ENCODE measurements around the gene SLC25A13.

The SLC25A13 gene

DNA sequence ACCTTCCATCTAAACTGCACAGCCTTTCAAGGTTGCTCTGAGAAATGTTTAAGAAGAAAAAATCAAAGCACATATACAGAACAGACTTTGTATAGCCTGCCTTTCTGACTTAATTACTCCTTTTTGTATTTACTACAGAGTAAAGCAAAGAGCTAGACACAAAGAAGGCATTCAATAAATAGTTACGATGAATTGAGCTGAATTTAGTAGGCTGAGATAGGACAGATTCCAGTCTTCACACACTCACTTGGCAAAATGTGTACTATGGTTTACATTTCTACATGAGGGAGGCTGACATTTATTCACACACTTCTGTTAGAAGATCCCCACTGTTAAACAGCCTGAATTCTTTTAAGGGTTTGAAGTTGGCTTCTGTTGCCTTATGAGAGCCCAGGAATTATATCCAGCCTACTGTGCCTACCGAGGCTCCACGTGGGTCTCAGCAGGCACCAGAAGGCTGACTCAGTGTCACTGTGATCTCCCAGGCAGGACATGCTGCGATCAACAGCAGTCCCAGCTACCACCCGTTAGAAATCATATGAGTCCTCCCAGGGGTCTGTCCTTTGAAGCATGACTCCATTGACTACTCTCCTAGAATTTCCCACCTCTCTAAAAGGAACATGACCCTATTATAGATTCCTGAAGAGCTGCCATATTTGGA lies 24.5 kb upstream of the SLC25A13 start:
- TF ChIP-seq, protein P1, sequence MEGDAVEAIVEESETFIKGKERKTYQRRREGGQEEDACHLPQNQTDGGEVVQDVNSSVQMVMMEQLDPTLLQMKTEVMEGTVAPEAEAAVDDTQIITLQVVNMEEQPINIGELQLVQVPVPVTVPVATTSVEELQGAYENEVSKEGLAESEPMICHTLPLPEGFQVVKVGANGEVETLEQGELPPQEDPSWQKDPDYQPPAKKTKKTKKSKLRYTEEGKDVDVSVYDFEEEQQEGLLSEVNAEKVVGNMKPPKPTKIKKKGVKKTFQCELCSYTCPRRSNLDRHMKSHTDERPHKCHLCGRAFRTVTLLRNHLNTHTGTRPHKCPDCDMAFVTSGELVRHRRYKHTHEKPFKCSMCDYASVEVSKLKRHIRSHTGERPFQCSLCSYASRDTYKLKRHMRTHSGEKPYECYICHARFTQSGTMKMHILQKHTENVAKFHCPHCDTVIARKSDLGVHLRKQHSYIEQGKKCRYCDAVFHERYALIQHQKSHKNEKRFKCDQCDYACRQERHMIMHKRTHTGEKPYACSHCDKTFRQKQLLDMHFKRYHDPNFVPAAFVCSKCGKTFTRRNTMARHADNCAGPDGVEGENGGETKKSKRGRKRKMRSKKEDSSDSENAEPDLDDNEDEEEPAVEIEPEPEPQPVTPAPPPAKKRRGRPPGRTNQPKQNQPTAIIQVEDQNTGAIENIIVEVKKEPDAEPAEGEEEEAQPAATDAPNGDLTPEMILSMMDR (IDR thresholded peaks at IDR 0.05) = no peak

DNA sequence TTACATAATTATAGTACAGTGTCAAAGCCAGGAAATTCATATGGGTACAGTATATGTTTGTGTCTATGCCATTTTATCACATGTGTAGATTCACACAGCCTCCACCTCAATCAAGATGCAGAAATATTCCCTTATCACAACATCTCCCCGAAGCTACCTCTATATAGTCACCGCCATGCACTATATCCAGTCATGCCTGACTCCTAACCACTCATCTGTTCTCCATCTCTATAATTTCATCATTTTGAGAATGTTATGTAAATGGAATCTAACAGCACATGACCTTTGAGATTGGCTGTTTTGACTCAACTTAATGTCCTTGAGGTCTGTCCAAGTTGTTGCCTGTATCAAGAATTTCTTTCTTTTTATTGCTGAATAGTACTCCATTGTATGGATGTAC lies 22.3 kb upstream of the SLC25A13 start:
- TF ChIP-seq, protein P1 (IDR thresholded peaks at IDR 0.05) = no peak

DNA sequence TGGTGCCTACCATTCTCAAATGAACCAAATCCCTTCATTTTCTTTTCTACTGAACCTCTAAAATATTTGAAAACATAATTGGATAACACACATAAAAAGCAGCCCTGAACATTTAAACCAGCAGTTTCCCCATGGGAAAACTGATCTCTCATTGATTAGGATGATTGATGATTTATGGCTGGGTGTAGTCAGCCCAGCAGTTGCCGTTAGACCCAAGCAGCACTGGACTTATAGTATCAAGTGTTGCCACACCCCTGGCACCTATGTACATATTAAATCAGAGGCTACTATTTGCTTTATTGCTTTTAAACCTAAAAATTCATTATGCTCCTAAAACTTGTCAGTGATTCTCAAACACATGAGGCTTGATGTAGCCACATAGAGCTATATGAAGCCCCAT lies 20.2 kb upstream of the SLC25A13 start:
- TF ChIP-seq, protein P1 (IDR thresholded peaks at IDR 0.05) = no peak

DNA sequence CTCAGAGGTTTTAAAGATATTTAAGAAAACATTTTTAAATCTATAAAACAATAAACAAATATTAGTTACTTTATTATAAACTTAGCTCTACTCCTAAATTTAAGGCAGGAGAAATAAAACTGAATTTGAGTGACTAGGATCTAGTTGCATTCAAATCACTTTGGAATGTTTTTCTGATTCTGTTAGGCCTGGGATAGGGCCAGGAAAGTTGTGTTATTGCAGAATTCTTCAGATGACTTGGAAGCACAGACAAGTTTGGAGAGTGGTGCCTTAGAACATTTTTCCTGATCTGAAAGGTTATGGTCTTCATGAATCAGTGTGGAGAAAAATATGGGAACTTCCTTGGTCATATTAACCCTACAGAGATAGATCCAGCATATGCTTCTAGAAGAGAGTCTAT lies 15.6 kb upstream of the SLC25A13 start:
- TF ChIP-seq, protein P1 (IDR thresholded peaks at IDR 0.05) = no peak

DNA sequence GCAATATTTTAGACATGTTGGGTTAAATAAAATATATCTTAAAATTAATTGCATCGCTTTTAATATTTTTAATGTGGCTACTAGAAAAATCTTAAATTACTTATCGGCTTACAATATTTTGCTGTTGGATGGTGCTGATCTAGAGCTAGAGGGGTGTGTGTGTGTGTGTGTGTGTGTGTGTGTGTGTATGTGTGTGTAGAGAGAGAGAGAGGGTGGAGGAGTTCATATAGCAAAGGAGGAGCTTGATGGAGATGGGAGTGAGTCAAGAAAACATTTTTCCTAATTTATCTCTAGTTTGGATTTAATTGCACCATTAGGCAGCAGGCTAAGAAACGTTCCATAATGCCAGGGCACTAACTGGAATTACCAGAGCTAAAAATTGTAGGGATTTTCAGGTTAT lies 10.4 kb upstream of the SLC25A13 start:
- TF ChIP-seq, protein P1 (IDR thresholded peaks at IDR 0.05) = no peak

DNA sequence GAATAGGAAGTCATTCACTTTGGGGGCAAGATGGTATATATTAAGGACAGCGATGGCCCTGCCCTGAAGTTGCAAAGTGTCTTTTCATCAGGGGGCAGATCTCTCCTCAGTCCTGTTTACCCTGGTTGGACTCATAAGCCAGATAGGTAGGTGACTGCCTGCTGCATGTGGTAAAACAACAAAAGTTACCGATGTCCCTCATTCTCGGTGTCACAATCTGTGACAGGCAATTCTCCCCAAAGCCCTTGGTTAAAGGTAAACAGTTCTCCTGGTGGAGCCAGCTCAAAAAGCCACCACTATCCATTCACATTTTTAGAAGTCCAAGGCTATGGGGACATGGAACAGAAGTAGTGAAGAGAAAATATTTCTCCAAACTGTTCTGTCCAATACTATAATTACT lies 9.9 kb upstream of the SLC25A13 start:
- TF ChIP-seq, protein P1 (IDR thresholded peaks at IDR 0.05) = no peak

DNA sequence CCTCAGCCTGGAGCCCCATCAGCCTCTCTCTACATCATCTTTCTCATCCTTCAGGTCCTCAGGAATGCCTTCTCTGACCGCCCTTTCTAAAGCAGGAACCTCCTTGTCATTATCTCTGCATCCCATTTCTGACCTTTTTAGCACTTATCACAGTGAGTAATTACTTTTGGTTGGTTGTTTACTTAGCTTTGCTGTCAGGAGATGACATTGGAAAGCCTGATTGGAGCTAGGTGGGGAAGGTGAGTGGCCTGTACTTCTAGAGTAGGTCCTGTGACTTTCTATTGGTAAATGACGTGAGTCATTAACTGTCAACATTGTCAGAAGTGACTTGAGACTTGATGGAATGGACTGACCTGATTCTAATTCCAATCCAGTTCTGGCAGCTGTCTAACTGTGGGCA lies 9.3 kb upstream of the SLC25A13 start:
- TF ChIP-seq, protein P1 (IDR thresholded peaks at IDR 0.05) = no peak

DNA sequence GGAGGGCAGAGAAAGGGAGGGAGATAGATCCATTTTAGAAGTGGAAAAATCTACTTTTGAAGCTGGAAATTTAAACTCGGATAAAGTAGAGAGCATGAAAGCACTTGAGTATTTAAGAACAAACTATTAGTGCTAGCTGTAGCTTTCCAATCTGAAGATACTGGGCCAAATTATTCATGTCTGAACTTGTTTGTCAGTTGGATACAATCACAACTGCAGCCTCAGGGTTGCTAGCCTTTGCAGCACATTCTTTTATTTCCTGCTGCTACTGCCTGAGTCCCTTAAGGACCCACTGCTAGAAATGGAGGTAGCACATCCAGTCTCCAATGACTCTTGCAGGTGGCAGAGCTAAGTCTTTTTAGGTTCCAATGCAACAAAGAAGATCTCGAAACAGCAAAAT lies 8.3 kb upstream of the SLC25A13 start:
- TF ChIP-seq, protein P1 (IDR thresholded peaks at IDR 0.05) = no peak

Measured in LNCAP (cell line).